Parathyroid adenoma (tissue), 2 donors: ENCODE results near the gene FBXO9.

Experiments used
- H2AFZ ChIP-seq: fragments of 300-600 bp; sonication (generic); one replicate; pipeline ENCODE4 v1.7.0; 2017; ENCODE audit warnings: antibody characterized with exemption, mild to moderate bottlenecking
- H3K27ac ChIP-seq: fragments of 300-600 bp; sonication (generic); one replicate; pipeline ENCODE4 v1.7.0; 2017
- H3K27me3 ChIP-seq: fragments of 300-600 bp; sonication (generic); one replicate; pipeline ENCODE4 v1.7.0; 2017; ENCODE audit warnings: low read length; ENCODE audit not compliant: control insufficient read depth, insufficient read depth
- H3K36me3 ChIP-seq: fragments of 300-600 bp; sonication (generic); one replicate; pipeline ENCODE4 v1.7.0; 2017; ENCODE audit warnings: low read length; ENCODE audit not compliant: control insufficient read depth, insufficient read depth
- H3K4me1 ChIP-seq: fragments of 300-600 bp; sonication (generic); one replicate; pipeline ENCODE4 v1.7.0; 2017; ENCODE audit warnings: control low read depth
- H3K4me2 ChIP-seq: fragments of 300-600 bp; sonication (generic); one replicate; pipeline ENCODE4 v1.7.0; 2017; ENCODE audit warnings: low read length
- H3K4me3 ChIP-seq: fragments of 300-600 bp; sonication (generic); one replicate; pipeline ENCODE4 v1.7.0; 2017; ENCODE audit warnings: low read depth, low read length
- H3K79me2 ChIP-seq: fragments of 300-600 bp; sonication (generic); one replicate; pipeline ENCODE4 v1.7.0; 2017; ENCODE audit warnings: control low read depth
- H3K9ac ChIP-seq: fragments of 300-600 bp; sonication (generic); one replicate; pipeline ENCODE4 v1.7.0; 2017; ENCODE audit warnings: mild to moderate bottlenecking
- H3K9me3 ChIP-seq: fragments of 300-600 bp; sonication (generic); one replicate; pipeline ENCODE4 v1.7.0; 2017; ENCODE audit warnings: low read length; ENCODE audit not compliant: control insufficient read depth
- TF ChIP-seq, protein P1 (sequence below): fragments of 300-600 bp; sonication (generic); IDR thresholded peaks from one replicate; pipeline ENCODE4 v1.7.0; 2017; ENCODE audit warnings: antibody characterized with exemption, mild to moderate bottlenecking
- donor health status: primary hyperparathyroidism.

The FBXO9 gene

DNA sequence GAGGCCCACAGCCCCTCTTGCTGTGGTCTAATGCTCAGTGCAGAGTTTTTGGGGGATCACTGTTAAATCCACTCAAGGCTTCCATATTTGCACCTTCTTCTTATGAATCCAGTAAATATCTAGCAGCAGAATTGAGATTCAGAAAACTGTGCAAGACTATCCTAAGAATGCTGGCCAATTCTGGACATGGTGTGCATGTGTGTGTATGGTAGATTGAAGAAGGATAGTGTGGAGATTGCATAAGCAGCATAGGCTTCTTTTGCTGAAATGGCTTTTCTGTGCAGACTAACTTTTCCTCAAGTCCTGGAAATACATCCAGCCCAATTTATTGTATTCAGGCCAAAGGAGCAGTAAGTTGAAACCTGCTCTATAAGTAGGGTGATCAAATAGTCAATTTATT, 39.7 kb downstream of the FBXO9 start:
- no peaks in the 10 kb centered on the region for H3K9me3 ChIP-seq
- H3K4me1 ChIP-seq, result peaks cover 10% of the 10 kb centered on the region
- TF ChIP-seq, protein P1, sequence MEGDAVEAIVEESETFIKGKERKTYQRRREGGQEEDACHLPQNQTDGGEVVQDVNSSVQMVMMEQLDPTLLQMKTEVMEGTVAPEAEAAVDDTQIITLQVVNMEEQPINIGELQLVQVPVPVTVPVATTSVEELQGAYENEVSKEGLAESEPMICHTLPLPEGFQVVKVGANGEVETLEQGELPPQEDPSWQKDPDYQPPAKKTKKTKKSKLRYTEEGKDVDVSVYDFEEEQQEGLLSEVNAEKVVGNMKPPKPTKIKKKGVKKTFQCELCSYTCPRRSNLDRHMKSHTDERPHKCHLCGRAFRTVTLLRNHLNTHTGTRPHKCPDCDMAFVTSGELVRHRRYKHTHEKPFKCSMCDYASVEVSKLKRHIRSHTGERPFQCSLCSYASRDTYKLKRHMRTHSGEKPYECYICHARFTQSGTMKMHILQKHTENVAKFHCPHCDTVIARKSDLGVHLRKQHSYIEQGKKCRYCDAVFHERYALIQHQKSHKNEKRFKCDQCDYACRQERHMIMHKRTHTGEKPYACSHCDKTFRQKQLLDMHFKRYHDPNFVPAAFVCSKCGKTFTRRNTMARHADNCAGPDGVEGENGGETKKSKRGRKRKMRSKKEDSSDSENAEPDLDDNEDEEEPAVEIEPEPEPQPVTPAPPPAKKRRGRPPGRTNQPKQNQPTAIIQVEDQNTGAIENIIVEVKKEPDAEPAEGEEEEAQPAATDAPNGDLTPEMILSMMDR, result no peak
- no peak overlapping the region for H3K9ac ChIP-seq
- no peaks in the 10 kb centered on the region for H3K27me3 ChIP-seq
- no peak overlapping the region for H2AFZ ChIP-seq
- no peak overlapping the region for H3K4me2 ChIP-seq
- H3K27ac ChIP-seq, result no peak overlapping the region
- H3K79me2 ChIP-seq, result no peaks in the 10 kb centered on the region
- no peak overlapping the region for H3K4me3 ChIP-seq
- no peaks in the 10 kb centered on the region for H3K36me3 ChIP-seq

DNA sequence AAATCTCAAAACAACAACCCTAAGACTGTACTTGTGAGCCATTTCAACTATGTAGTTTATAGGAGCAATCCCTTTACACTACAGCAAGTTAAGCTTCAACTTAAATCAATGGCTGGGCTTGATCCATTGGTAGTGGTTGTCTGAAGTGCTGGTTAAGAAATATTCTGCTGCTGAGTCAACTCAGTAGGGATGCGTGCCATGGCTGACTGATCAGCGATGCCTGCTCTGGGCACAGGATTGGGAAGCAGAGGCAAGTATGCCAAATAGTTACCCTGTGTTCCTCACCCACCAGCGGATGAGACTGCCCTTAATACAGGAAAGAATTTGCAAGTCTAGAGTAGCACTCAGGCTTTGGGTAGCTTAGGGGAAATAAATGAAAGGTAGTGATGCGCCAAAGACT, 41.9 kb downstream of the FBXO9 start:
- no peak overlapping the region for H3K4me3 ChIP-seq
- peaks cover 10% of the 10 kb centered on the region for H3K4me1 ChIP-seq
- no peak overlapping the region for H2AFZ ChIP-seq
- no peak overlapping the region for H3K9ac ChIP-seq
- no peak overlapping the region for H3K27ac ChIP-seq
- TF ChIP-seq, protein P1, result no peak
- no peaks in the 10 kb centered on the region for H3K79me2 ChIP-seq
- no peaks in the 10 kb centered on the region for H3K9me3 ChIP-seq
- no peak overlapping the region for H3K4me2 ChIP-seq
- no peaks in the 10 kb centered on the region for H3K36me3 ChIP-seq
- H3K27me3 ChIP-seq, result no peaks in the 10 kb centered on the region

DNA sequence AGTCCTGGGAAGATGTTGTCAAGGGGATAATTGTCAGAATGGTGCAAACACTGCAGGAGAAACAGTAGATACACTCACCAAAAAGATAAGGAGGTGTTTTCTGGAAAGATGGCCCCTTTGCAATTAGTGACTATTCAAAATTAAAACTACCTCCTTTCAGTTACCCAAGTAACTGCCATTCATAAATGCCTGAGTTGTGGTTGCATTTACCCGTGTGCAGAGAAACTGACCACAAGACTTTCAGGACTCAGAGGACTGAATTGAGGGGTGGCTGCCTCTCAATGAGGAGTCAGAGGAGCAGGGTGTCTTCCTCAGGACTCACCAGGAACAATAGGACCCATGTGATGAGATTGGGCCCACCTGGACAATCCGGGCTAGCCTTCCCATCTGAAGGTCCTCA, 44.4 kb downstream of the FBXO9 start:
- Histone ChIP-seq H3K27ac (no peak overlapping the region), H3K27me3 (no peaks in the 10 kb centered on the region), H3K4me3 (no peak overlapping the region), H3K4me2 (no peak overlapping the region), H3K4me1 (peaks cover 16% of the 10 kb centered on the region), H3K9ac (no peak overlapping the region), H2AFZ (no peak overlapping the region), H3K79me2 (no peaks in the 10 kb centered on the region), H3K36me3 (no peaks in the 10 kb centered on the region), H3K9me3 (no peaks in the 10 kb centered on the region)
- TF ChIP-seq, protein P1, result no peak

DNA sequence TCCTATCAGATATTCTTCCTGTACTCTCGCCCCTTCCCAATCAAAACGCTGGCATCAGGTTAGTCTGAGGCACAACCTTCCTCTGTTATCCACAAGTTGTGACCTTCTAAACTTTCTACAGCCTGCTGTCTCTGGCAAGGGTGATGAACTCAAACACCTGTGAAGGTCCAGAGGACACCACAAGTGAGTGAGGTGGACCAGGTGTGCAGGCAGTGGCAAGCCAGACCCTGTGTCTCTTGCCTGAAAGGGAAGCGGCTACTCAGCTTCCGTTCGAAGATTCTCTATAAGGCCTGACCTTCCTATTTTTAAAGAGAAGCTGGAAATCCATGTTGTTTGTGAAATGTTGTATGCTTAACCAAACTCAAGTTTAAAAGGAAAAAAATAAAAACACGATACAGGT, 46.7 kb downstream of the FBXO9 start:
- Histone ChIP-seq H2AFZ (no peak overlapping the region), H3K79me2 (no peaks in the 10 kb centered on the region), H3K4me1 (peaks cover 6% of the 10 kb centered on the region), H3K9me3 (no peaks in the 10 kb centered on the region), H3K36me3 (no peaks in the 10 kb centered on the region), H3K27ac (no peak overlapping the region), H3K27me3 (no peaks in the 10 kb centered on the region), H3K4me2 (no peak overlapping the region), H3K4me3 (no peak overlapping the region), H3K9ac (no peak overlapping the region)
- TF ChIP-seq, protein P1, result no peak

DNA sequence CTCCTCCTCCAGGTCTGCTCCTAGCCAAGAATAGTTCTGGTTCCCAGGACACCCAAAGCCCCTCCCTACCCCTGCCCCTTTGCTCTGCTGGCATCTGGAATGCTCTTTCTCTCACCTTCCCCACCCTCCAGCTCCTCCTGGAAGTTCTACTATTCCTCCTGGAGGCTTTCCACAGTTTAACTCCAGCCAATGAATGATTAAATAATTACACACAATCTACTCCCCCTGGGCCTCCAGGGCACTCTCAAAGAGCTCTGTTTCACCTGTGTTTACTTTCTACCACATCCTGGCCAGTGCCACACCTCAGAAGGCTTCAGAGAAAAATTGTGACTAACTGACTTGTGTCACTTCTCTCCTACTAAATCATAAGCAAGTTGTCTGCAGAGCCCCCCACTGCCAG, 47.2 kb downstream of the FBXO9 start:
- no peaks in the 10 kb centered on the region for H3K27me3 ChIP-seq
- no peak overlapping the region for H3K27ac ChIP-seq
- no peak overlapping the region for H3K9ac ChIP-seq
- H3K36me3 ChIP-seq, result no peaks in the 10 kb centered on the region
- TF ChIP-seq, protein P1, result no peak
- no peak overlapping the region for H2AFZ ChIP-seq
- H3K4me2 ChIP-seq, result no peak overlapping the region
- H3K4me3 ChIP-seq, result no peak overlapping the region
- H3K79me2 ChIP-seq, result no peaks in the 10 kb centered on the region
- H3K4me1 ChIP-seq, result peaks cover 6% of the 10 kb centered on the region
- H3K9me3 ChIP-seq, result no peaks in the 10 kb centered on the region
